Hippocampal formation (tissue), 2 donors: Measurements from ENCODE around the gene RNU6-9.
"Not testable (repeated sequence)": the region's sequence is repeated elsewhere in the genome, so short reads cannot be mapped to it uniquely, and the experiment has no call there.

Source experiments
- DNase-seq, 2 donors: peaks; one replicate each; lab custom pipeline; 2025; lab: John Stamatoyannopoulos, UW

RNU6-9 gene

DNA sequence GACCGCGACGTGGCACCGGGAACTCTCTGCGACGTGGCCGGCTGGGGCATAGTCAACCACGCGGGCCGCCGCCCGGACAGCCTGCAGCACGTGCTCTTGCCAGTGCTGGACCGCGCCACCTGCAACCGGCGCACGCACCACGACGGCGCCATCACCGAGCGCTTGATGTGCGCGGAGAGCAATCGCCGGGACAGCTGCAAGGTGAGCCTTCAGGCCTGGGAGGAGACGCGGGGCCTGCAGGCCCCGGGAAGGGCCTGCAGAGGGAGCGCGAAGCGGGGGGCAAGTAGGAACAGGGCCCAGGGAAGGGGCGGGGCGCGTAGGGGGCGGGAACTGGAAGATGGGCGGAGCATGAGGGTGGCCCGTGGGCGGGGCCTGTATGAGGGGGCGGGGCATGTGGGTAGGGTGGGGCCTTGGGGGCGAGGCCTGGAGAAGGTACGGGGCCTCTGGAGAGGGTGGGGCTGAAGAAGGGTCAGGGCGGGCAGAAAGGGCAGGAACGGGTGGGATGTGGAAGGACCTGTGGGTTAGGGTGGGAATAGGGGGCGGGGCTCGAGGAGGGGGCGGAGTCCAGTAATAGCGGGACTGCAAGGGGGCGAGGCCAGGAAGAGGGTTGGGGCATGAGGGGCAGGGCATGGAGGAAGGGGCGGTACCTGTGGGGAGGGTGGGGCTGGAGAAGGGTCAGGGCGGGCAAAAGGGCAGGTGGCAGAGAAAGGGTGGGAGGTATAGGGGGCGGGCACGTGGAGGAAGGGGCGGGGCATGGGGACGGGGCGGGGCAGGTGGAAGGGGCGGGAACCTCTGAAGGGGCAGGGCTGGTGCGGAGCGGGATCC lies 31.3 kb upstream of the RNU6-9 start:
- DNase-seq = no peak

GRCh38 chr19:862581-863314 lies 30.5 kb upstream of the RNU6-9 start:
- peak in 1 of 2 donors; percentile 24 for DNase-seq

DNA sequence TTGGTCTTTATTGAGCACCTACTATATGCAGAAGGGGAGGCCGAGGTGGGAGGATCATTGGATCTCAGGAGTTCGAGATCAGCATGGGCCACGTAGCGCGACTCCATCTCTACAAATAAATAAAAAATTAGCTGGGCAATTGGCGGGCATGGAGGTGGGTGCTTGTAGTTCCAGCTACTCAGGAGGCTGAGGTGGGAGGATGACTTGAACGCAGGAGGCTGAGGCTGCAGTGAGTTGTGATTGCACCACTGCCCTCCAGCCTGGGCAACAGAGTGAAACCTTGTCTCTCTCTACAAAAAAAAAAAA lies 30.0 kb upstream of the RNU6-9 start:
- no peak for DNase-seq

GRCh38 chr19:866769-867300 lies 26.4 kb upstream of the RNU6-9 start:
- no peak for DNase-seq

DNA sequence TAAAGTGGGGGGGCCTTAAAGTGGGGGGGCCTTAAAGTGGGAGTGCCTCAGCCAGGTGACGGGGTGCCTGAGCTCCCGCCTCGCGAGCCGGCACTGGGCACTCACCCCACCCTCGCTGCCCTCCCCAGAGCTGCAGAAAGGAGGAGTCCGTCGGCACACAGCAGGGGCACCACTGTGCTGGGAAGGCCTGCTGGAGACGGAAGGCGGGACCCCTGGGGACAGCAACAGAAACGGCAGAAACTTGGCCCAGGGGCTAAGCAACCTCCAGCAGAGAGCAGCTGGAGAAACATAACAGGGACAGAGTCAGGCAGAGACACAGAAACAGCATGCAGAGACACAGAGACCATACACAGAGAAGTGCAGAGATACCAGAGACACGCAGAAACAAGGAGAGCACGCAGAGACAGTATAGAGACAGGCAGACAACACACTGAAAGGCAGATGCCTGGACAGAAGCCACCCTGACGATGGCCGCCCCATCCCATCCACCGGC lies 25.9 kb upstream of the RNU6-9 start:
- no peak for DNase-seq

DNA sequence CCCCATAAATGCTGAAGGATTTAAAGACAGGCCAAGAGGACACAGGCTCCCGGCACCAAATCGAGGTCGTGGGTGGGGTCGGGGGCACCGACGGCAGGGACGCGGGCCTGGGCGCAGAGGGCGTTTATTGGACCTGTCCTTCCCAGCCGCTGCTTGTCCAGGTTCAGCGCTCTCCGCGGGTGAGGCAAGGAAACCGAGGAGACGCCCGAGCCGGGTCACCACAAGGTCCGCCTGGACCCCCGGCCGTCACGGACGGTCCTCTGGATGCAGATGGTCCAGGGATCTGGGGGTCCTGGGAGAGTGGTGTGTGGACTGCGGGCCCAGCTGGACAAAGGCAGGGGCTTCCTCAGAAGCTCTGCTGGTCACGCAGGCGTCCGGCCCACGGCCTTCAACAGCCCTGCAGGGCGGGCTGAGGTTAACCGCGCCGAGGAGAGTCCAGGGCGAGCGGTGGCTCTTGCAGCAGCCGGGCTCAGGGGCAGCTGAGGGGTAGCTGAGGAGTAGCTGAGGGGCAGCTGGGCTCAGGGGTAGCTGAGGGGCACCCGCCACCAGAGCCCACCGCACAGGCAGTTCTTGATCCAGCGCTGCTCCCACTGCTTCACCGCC lies 25.3 kb upstream of the RNU6-9 start:
- no peak for DNase-seq

DNA sequence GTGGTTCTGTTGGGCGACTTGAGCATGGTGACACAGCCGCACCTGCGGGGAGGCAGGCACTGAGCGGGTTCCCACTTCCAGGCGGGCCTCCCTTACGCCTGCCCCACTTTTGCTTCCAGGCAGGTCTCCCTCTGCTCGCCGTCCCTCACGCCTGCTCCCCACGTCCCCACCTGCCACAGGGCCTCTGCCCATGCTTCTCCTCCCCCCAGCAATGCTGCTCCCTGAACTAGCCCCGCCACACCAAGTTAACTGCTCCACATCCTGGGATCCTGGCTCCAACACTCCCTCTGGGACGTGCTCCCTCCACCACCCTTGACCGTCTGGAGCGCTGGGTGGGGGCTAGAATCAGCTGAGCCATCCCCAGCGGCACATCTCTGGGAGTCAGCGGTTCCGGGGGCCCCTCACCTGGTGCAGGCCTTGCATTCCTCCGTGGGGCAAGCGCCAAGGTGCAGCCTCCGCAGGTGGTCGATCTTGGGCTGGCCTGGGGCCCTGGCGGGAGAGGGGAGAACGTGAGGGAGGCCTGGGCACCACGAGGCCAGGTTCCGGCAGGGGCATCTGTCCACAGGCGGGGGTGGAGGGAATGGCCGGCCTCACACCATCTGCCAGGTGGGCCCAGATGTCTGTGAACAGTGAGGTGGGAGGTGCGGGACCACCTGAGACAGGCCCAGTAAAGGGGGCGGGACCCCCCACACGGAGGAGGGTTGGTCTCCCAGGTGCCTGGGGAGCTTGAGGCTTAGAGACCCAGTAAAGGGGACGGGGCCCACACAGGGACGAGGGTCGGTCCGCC lies 24.6 kb upstream of the RNU6-9 start:
- DNase-seq = no peak

DNA sequence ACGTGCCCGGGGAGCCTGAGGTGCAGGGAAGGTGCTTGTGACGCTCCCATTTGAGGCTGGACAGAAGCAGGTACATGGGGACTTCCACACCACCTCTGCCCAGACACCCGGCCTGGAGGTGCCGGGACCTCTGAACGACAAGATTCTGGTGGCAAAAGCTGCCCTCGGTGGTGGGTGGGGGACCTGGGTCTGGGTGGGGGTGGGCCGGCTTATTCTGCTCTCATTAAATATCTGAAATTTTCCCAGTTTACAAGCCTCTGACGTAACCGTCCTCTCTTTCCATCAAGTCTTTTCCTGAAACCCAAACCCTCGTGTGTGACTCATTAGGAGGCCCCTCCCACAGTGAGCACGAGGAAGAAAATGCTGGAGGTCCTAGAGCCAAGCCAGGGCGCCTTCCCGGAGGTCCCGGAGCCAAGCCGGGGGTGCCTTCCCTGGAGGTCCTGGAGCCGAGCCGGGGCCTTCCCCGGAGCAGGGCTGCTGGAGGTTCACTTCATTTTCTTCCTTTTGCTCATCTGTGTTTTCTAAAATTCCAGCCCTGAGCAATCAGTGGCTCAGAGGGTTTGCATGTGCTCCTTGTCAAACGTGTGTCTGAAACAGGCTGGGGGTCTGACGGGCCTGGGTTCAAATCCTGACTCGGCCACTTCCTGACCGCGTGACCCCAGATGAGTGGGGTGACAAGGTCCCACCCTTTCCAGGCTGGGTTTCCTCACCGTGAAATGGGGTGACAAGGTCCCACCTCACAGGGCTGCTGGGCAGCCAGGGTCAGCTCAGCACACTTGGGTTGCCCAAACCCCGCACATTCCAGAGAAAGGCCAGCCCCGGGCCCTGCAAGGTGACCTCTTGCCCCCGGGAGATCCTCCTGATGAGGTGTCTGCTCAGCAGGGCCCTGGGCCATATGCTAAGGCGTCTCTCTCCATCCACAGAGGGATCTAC lies 23.8 kb upstream of the RNU6-9 start:
- no peak for DNase-seq

GRCh38 chr19:870314-870713 lies 23.0 kb upstream of the RNU6-9 start:
- no peak for DNase-seq

DNA sequence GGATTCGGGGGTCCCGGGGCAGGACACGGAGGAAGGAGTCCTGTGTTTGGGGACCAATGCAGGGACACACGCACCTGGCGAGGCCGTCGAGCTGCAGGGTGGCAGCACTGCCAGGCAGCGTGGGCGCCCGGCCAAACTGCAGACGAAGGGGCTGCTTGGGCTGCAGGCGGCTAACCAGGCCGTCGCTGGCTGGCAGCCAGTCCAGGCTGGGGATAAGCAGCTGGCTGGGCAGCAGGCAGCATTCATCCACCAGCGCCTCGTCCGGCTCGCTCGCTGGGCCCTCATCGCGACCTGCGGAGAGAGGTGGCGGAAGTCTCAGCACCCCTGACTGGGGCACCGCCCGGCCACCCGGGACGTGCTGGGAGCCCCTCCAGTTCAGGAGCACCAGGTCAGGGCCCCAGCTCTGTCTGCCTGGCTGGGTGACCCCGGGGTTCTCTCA lies 22.3 kb upstream of the RNU6-9 start:
- DNase-seq = no peak

DNA sequence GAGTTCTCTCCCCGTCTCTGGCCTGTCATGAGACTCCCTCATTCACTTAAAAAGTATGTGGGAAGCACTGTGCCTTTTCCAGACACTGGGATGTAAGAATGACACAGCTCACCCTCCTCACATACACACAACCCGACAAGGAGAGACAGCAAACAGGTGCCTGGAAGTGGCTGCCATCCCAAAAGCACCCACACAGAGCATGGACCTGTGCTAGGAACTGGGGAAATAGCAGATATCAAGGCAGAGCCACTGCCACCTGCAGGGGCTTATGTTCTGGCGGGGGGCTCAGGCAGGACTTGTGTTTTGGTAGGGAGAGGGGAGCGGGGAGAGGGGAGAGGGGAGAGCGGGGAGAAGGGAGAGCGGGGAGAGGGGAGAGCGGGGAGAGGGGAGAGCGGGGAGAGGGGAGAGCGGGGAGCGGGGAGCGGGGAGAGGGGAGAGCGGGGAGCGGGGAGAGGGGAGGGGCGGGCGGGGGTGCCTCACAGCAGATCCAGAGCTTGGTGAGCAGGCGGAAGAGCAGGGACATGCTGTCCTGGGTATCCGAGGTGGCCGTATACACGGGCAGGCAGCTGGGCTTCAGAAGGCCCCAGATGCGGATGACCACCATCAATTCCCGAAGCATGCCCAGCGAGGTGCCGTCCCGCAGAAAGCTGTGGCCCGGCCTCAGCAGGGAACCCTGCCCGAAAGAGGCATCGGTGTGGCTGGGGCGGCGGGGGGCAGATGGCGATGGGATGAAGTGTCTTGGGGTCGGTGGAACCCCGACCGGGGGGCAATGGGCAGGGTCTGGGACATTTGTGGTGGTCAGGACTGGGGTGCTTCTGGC lies 21.6 kb upstream of the RNU6-9 start:
- peak in 1 of 2 donors; percentile 8 for DNase-seq

DNA sequence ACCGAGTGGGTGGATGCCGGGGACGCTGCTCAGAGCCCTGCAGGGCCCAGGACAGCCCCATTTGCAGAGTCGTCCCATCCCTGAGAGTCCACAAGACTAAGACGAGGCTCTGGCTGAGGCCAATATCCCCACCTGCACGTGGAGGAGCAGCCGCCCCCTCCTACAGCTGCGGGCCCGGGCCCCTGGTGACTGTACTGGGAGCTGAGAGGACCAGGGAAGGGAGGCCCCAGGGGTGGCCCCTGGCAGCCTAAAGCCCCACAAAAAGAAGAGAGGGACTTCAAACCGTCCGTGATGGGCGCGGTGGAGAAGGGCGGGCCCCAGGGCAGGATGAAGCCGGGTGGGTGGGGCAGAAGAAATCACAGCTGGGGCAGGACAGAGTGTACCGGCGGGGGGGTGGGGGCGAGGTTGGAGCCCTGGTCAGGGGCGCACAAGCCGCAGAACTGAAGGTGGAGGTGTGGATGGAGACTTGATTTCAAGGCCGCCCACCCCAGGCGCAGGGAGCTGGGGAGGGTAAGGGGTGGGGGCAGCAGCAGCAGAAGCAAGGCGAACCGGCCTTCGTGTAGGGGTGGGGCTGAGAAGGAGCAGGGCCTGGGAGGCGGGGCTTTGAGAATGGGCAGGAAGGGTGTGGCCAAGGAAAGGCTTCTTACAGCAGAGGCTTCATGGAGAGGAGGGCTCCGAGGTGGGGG lies 20.9 kb upstream of the RNU6-9 start:
- DNase-seq = no peak

DNA sequence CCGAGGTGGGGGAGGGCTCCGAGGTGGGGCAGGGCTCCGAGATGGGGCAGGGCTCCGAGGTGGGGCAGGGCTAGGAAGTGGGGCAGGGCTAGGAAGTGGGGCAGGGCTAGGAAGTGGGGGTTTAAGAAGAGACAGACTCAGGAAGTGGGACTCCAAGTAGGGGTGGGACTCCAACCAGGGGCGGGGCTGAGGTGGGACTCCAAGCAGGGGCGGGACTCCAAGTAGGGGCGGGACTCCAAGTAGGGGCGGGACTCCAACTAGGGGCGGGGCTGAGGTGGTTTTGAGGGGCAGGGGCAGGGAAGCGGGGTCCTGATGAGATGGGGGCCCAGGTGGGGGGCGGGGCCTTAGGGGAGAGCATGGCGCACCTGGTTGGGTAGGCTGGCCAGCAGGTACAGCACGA lies 20.2 kb upstream of the RNU6-9 start:
- DNase-seq = no peak

GRCh38 chr19:873561-874041 lies 19.7 kb upstream of the RNU6-9 start:
- no peak for DNase-seq

GRCh38 chr19:875265-875879 lies 17.9 kb upstream of the RNU6-9 start:
- DNase-seq = no peak

DNA sequence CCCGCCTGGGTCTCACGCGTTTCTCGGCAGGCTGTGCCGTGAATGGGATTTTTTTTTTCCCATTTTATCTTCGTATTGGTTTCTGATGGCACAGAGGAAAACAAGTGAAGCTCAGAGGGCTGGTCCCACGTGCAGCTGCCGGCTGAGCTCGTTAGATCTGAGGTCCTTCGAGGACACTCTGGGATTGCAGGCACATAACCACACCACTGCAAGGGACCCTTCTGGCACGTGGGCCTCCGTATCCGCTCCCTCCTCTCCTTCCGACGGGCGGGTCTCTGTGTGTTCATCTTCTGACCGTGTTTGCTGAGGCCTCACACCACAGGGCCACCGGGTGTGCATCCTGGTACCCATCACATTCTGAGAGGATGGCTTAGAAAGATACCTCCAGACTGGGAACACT lies 17.2 kb upstream of the RNU6-9 start:
- DNase-seq = no peak

GRCh38 chr19:876780-877314 lies 16.4 kb upstream of the RNU6-9 start:
- no peak for DNase-seq

DNA sequence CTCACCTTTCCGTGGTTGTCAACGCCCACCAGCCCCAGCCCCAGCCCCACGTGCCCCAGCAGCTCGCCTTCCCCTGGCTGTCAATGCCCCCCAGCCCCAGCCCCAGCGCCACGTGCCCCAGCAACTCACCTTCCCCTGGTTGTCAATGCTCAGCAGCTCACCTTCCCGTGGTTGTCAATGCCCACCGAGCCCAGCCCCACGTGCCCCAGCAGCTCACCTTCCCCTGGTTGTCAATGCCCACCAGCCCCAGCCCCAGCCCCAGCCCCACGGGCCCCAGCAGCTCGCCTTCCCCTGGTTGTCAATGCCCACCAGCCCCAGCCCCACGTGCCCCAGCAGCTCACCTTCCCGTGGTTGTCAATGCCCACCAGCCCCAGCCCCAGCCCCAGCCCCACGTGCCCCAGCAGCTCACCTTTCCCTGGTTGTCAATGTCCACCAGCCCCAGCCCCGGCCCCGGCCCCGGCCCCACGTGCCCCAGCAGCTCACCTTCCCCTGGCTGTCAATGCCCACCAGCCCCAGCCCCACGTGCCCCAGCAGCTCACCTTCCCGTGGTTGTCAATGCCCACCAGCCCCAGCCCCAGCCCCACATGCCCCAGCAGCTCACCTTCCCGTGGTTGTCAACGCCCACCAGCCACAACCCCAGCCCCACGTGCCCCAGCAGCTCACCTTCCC lies 15.2 kb upstream of the RNU6-9 start:
- not testable (repeated sequence) for DNase-seq
